HG02642 (cell line): ENCODE results near the gene ZNF799.
"Not testable (repeated sequence)": the region's sequence is repeated elsewhere in the genome, so short reads cannot be mapped to it uniquely, and the experiment has no call there.

Experiments used
- ATAC-seq: cut with Tn5 transposase; IDR thresholded peaks from one replicate; pipeline ENCODE4 v1.9.1; 2021; ENCODE audit warnings: mild to moderate bottlenecking; ENCODE audit not compliant: unreplicated experiment, poor library complexity

The ZNF799 gene

GRCh38 chr19:12364391-12365235, 36.5 kb downstream of the ZNF799 start:
- ATAC-seq = no peak

GRCh38 chr19:12362236-12362635, 38.8 kb downstream of the ZNF799 start:
- not testable (repeated sequence) for ATAC-seq

GRCh38 chr19:12353375-12353774, 47.7 kb downstream of the ZNF799 start:
- no peak for ATAC-seq

GRCh38 chr19:12350890-12351197, 50.2 kb downstream of the ZNF799 start:
- no peak for ATAC-seq

GRCh38 chr19:12350185-12350889, 50.7 kb downstream of the ZNF799 start:
- ATAC-seq = no peak

- ATAC-seq = no peak
These were observed 54.2 kb downstream of the ZNF799 start for GRCh38 chr19:12346896-12347295.

- ATAC-seq = no peak
These were observed 55.9 kb downstream of the ZNF799 start for GRCh38 chr19:12345197-12345596.
